GM06990 (cell line): ENCODE data around the gene PYGO1.

ENCODE experiments used
- DNase-seq: peaks from one replicate; pipeline ENCODE4 v3.0.0-alpha.2; 2011; ENCODE audit not compliant: insufficient read length; ENCODE audit errors: extremely low read depth
- H3K27me3 ChIP-seq: replicated peaks from 2 replicates; pipeline ENCODE4 v1.6.0; 2011; ENCODE audit warnings: low read length; ENCODE audit not compliant: control insufficient read depth, insufficient read depth
- H3K36me3 ChIP-seq: 2 replicates; pipeline ENCODE4 v1.5.1; 2011; ENCODE audit warnings: low read length; ENCODE audit not compliant: control insufficient read depth, insufficient read depth
- H3K4me3 ChIP-seq: replicated peaks from 2 replicates; pipeline ENCODE4 v1.5.1; 2011; ENCODE audit warnings: low read depth, mild to moderate bottlenecking, control low read depth, low read length
- TF ChIP-seq, protein P1 (sequence below): IDR thresholded peaks from 2 replicates; pipeline ENCODE4 v1.5.1; 2011; ENCODE audit warnings: low read length, control low read depth, mild to moderate bottlenecking, inconsistent platforms; ENCODE audit not compliant: insufficient read depth, poor library complexity, severe bottlenecking

Gene PYGO1

DNA sequence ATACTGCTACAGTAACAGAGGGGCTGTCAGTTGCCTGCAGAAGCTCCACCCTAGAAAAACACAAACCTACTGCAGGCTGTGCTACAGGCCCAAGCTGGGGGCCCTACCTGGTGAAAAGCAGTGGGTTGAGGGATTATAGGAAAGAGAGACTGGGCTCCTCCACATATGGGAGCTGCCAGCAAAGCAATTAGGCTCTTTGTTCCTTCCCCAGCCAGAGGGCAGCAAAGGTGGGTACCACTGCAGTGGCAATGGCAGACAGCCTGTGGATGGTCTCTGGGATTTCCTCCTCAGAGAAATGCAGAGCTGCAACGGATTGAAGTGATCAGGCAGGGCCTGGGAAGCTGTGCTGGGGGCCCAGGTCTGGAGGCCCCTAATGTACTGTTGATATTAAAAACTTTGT lies 61.0 kb downstream of the PYGO1 start:
- TF ChIP-seq, protein P1, sequence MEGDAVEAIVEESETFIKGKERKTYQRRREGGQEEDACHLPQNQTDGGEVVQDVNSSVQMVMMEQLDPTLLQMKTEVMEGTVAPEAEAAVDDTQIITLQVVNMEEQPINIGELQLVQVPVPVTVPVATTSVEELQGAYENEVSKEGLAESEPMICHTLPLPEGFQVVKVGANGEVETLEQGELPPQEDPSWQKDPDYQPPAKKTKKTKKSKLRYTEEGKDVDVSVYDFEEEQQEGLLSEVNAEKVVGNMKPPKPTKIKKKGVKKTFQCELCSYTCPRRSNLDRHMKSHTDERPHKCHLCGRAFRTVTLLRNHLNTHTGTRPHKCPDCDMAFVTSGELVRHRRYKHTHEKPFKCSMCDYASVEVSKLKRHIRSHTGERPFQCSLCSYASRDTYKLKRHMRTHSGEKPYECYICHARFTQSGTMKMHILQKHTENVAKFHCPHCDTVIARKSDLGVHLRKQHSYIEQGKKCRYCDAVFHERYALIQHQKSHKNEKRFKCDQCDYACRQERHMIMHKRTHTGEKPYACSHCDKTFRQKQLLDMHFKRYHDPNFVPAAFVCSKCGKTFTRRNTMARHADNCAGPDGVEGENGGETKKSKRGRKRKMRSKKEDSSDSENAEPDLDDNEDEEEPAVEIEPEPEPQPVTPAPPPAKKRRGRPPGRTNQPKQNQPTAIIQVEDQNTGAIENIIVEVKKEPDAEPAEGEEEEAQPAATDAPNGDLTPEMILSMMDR = no peak
- no peak for DNase-seq
- Histone ChIP-seq H3K4me3 (no peak overlapping the region), H3K36me3 (no peaks in the 10 kb centered on the region), H3K27me3 (no peaks in the 10 kb centered on the region)

DNA sequence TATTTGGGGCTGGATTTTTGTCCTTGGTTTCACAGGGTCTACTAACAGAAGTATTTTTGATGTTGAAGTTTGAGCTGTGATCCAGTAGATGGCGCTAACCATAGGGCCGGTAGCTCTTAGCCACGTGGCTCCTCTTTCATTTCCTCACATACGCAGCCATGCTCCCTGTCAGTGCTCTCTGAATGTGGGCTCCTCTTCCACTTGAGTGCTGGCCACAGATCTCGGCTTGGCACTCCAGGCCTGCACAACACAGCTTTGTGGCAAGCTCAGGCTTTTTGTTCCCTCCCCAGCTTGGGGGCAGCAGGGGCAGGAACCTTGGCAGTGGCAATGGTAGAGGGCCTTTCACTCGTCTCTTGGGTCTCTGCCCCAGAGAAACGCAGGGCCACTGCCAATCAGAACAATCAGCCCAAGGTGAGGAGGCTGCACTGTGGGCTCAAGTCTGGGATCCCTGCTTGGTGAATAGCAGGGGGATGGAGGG lies 61.5 kb downstream of the PYGO1 start:
- Histone ChIP-seq H3K27me3 (no peaks in the 10 kb centered on the region), H3K36me3 (no peaks in the 10 kb centered on the region), H3K4me3 (no peak overlapping the region)
- TF ChIP-seq, protein P1 = peak; percentile 68
- peak; percentile 37 for DNase-seq

DNA sequence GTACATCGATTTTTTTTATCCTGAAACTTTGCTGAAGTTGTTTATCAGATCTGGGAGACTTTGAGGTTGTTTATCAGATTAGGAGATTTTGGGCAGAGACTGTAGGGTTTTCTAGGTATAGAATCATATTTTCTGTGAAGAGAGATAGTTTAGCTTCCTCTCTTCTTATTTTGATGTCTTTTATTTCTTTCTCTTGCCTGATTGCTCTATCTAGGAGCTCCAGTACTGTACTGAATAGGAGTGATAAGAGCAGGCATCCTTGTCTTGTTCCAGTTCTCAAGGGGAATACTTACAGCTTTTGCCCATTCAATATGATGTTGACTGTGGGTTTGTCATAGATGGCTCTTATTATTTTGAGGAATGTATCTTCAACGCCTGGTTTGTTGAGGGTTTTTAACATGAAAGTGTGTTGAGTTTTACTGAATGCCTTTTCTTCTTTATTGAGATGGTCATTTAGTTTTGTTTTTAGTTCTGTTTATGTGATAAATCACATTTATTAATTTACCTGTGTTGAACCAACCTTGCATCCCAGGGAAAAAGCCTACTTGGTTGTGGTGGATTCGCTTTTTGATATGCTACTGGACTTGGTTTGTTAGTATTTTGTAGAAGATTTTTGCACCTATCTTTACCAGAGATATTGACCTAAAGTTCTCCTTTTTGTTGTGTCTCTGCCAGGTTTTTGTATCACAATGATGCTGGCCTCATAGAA lies 65.2 kb downstream of the PYGO1 start:
- TF ChIP-seq, protein P1 = no peak
- H3K36me3 ChIP-seq = no peaks in the 10 kb centered on the region
- no peaks in the 10 kb centered on the region for H3K27me3 ChIP-seq
- no peak overlapping the region for H3K4me3 ChIP-seq
- no peak for DNase-seq

DNA sequence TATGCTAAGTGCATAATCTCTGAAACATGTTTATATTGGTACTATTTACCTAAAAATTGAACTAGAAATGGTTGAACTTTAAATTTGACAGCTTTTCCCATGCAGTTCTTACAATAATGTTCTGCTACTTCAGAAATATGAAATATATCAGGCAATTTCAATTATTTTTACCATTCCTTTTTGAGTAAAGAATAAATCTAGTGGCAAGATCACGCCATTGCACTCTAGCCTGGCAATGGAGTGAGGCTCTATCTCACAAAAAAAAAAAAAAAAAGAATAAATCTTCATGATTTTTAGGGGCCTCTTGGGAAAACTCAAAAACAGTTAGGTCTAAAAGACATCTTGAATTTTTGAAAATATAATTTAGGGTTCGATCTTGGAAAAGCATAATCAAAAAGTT lies 69.5 kb downstream of the PYGO1 start:
- DNase-seq = no peak
- Histone ChIP-seq H3K36me3 (no peaks in the 10 kb centered on the region), H3K4me3 (no peak overlapping the region), H3K27me3 (no peaks in the 10 kb centered on the region)
- TF ChIP-seq, protein P1 = no peak

DNA sequence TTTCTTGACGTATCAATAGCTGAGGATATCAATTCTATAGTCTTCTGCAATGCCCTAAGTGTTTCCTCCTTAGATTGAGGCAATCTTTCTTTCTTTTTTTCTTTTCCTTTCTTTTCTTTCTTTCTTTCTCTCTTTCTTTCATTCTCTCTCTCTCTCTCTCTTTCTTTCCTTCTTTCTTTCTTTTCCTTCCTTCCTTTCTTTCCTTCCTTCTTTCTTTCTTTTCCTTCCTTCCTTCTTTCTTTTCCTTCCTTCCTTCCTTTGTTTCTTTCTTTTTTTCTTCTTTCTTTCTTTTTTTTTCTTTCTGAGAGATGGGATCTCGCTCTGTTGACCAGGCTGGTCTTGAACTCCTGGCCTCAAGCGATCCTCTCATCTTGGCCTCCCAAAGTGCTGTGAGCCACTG lies 70.1 kb downstream of the PYGO1 start:
- H3K27me3 ChIP-seq = no peaks in the 10 kb centered on the region
- TF ChIP-seq, protein P1 = no peak
- no peak for DNase-seq
- no peak overlapping the region for H3K4me3 ChIP-seq
- H3K36me3 ChIP-seq = no peaks in the 10 kb centered on the region
